NCI-H1105 (cell line): ENCODE measurements around the gene VASP.

ENCODE experiments used
- DNase-seq: peaks from one replicate; lab custom pipeline; 2025; lab: John Stamatoyannopoulos, UW

The VASP gene

GRCh38 chr19:45554481-45554880 lies 47.2 kb downstream of the VASP start:
- no peak for DNase-seq

- no peak for DNase-seq
Observed at GRCh38 chr19:45556835-45557234, 49.6 kb downstream of the VASP start.

- DNase-seq = no peak
Observed at GRCh38 chr19:45558399-45558878, 51.2 kb downstream of the VASP start.

- no peak for DNase-seq
Observed at GRCh38 chr19:45560038-45560437, 52.8 kb downstream of the VASP start.

GRCh38 chr19:45560686-45561085 lies 53.4 kb downstream of the VASP start:
- no peak for DNase-seq

GRCh38 chr19:45564131-45564780 lies 57.0 kb downstream of the VASP start:
- DNase-seq = no peak

GRCh38 chr19:45567609-45568008 lies 60.3 kb downstream of the VASP start:
- DNase-seq = no peak

- no peak for DNase-seq
Observed at GRCh38 chr19:45568732-45569131, 61.5 kb downstream of the VASP start.

- no peak for DNase-seq
Observed at GRCh38 chr19:45569619-45570421, 62.5 kb downstream of the VASP start.

- no peak for DNase-seq
Observed at GRCh38 chr19:45571457-45572220, 64.4 kb downstream of the VASP start.

GRCh38 chr19:45574526-45574925 lies 67.2 kb downstream of the VASP start:
- DNase-seq = no peak

- no peak for DNase-seq
Observed at GRCh38 chr19:45575216-45575615, 67.9 kb downstream of the VASP start.
